HEK293 (cell line): Measurements from ENCODE around the gene IPCEF1.

Experiments used
- CTCF ChIA-PET: fragments of 350-600 bp; formaldehyde crosslinking; extraction: SDS; loops from one replicate; lab custom pipeline; 2021; ENCODE audit warnings: antibody characterized with exemption; lab: Yijun Ruan, JAX
- POLR2A ChIA-PET: fragments of 300-600 bp; formaldehyde crosslinking; extraction: SDS; loops from one replicate; lab custom pipeline; 2020; ENCODE audit warnings: antibody characterized with exemption, inconsistent platforms; lab: Yijun Ruan, JAX
- H3K27ac ChIP-seq: fragments of 200-500 bp; sonication (Bioruptor generic); 2 replicates; pipeline ENCODE4 v1.5.1; 2014; ENCODE audit warnings: low read depth, low read length, control low read depth, inconsistent platforms; ENCODE audit errors: extremely low read depth
- H3K36me3 ChIP-seq, 2 experiments: fragments of 200-500 bp in 1 of 2; sonication (Bioruptor generic) in 1 of 2; 1 replicate in 1 of 2; 2 replicates in 1 of 2; pipeline ENCODE4 v1.5.1; 2014 to 2017; ENCODE audit warnings: inconsistent platforms in 2 of 2, low read length in 2 of 2; ENCODE audit not compliant: control insufficient read depth in 2 of 2, insufficient read depth in 1 of 2
- H3K4me1 ChIP-seq: fragments of 200-500 bp; sonication (Bioruptor generic); 2 replicates; pipeline ENCODE4 v1.5.1; 2014; ENCODE audit warnings: mild to moderate bottlenecking, low read length, inconsistent platforms; ENCODE audit not compliant: control insufficient read depth, insufficient read depth
- H3K4me3 ChIP-seq: 2 replicates; pipeline ENCODE4 v1.5.1; 2011; ENCODE audit warnings: low read depth, mild to moderate bottlenecking, control low read depth, low read length, moderate library complexity
- H3K9me3 ChIP-seq: fragments of 200-500 bp; sonication (Bioruptor generic); 2 replicates; pipeline ENCODE4 v1.5.1; 2014; ENCODE audit warnings: low read depth, low read length, inconsistent platforms; ENCODE audit not compliant: control insufficient read depth, insufficient read depth
- KLF1 ChIP-seq: fragments of 450-650 bp; formaldehyde crosslinking; IDR thresholded peaks from 2 replicates; pipeline ENCODE4 v1.5.1; 2016; ENCODE audit warnings: missing biosample characterization, missing genetic modification characterization
- PRDM10 ChIP-seq: fragments of 450-650 bp; formaldehyde crosslinking; IDR thresholded peaks from 2 replicates; pipeline ENCODE4 v1.5.1; 2016; ENCODE audit warnings: missing biosample characterization, missing genetic modification characterization
- SCRT2 ChIP-seq: fragments of 450-650 bp; formaldehyde crosslinking; IDR thresholded peaks from 2 replicates; pipeline ENCODE4 v1.5.1; 2016; ENCODE audit warnings: missing biosample characterization, missing genetic modification characterization
- SP7 ChIP-seq: fragments of 450-650 bp; formaldehyde crosslinking; IDR thresholded peaks from 2 replicates; pipeline ENCODE4 v1.5.1; 2016; ENCODE audit warnings: missing biosample characterization, missing genetic modification characterization
- ZBTB10 ChIP-seq: fragments of 450-650 bp; formaldehyde crosslinking; IDR thresholded peaks from 2 replicates; pipeline ENCODE4 v1.5.1; 2016; ENCODE audit warnings: missing biosample characterization, missing genetic modification characterization
- ZNF24 ChIP-seq: fragments of 450-650 bp; formaldehyde crosslinking; IDR thresholded peaks from 2 replicates; pipeline ENCODE4 v1.5.1; 2016; ENCODE audit warnings: missing biosample characterization, missing genetic modification characterization
- ZNF280C ChIP-seq: fragments of 450-650 bp; formaldehyde crosslinking; IDR thresholded peaks from 2 replicates; pipeline ENCODE4 v1.5.1; 2016; ENCODE audit warnings: missing biosample characterization, missing genetic modification characterization
- ZNF366 ChIP-seq: fragments of 450-650 bp; formaldehyde crosslinking; conservative IDR thresholded peaks from 2 replicates; pipeline ENCODE4 v1.5.1; 2016; ENCODE audit warnings: missing biosample characterization, missing genetic modification characterization
- ZNF654 ChIP-seq: fragments of 450-650 bp; formaldehyde crosslinking; IDR thresholded peaks from 2 replicates; pipeline ENCODE4 v1.5.1; 2016; ENCODE audit warnings: low read depth, missing biosample characterization, missing genetic modification characterization
- ZNF747 ChIP-seq: fragments of 450-650 bp; formaldehyde crosslinking; IDR thresholded peaks from 2 replicates; pipeline ENCODE4 v1.5.1; 2016; ENCODE audit warnings: missing biosample characterization, missing genetic modification characterization

Gene IPCEF1

GRCh38 chr6:154243793-154244750, 112.5 kb downstream of the IPCEF1 start (continued):
- no peak for TF ChIP-seq ZNF280C (tag by site-specific recombination)
- TF ChIP-seq ZNF654 (tag by site-specific recombination), result no peak
- TF ChIP-seq SP7 (tag by site-specific recombination), result peak; percentile 82
- no peak for TF ChIP-seq PRDM10
- no peak for TF ChIP-seq KLF1
- TF ChIP-seq SCRT2 (tag by site-specific recombination), result peak; percentile 48
- TF ChIP-seq ZBTB10 (tag by site-specific recombination), result no peak
- no peak for TF ChIP-seq ZNF747 (tag by site-specific recombination)
- no peak for TF ChIP-seq ZNF366 (tag by site-specific recombination)

- POLR2A ChIA-PET, result no interaction called here
Measured at GRCh38 chr6:154242617-154243357, 113.8 kb downstream of the IPCEF1 start.

More at GRCh38 chr6:154242617-154243357, 113.8 kb downstream of the IPCEF1 start:
- CTCF ChIA-PET, result interaction anchor here (0.5 kb wide), 1 partner anchor 305 kb away, joined by 4 read pairs; no protein-coding TSS in a partner anchor
- H3K4me1 ChIP-seq, result peaks cover 2% of the 10 kb centered on the region; the same call in 1 of the 2 replicates
- TF ChIP-seq ZBTB10 (tag by site-specific recombination) (0 out of 2 replicates have a peak, but pooled peaks have one; percentile 15), ZNF24 (tag by site-specific recombination) (no peak)
- no peak overlapping the region for H3K4me3 ChIP-seq
- no peaks in the 10 kb centered on the region for H3K36me3 ChIP-seq
- no peak overlapping the region for H3K27ac ChIP-seq
- no peaks in the 10 kb centered on the region for H3K9me3 ChIP-seq
